Measurements from ENCODE around the gene UBASH3B.

The UBASH3B gene

GRCh38 chr11:122765487-122766131 lies 110.1 kb downstream of the UBASH3B start:
- no peak overlapping the region for H3K4me3 ChIP-seq (ENCODE audit: low read length)
- TF ChIP-seq ZNF274 (IDR thresholded peaks at IDR 0.05; ENCODE audit: low read depth, low read length), result no peak

GRCh38 chr11:122769126-122769780 lies 113.7 kb downstream of the UBASH3B start:
- no peak for TF ChIP-seq ZNF274 (IDR thresholded peaks at IDR 0.05; ENCODE audit: low read depth, low read length)
- H3K4me3 ChIP-seq (ENCODE audit: low read length), result no peak overlapping the region

DNA sequence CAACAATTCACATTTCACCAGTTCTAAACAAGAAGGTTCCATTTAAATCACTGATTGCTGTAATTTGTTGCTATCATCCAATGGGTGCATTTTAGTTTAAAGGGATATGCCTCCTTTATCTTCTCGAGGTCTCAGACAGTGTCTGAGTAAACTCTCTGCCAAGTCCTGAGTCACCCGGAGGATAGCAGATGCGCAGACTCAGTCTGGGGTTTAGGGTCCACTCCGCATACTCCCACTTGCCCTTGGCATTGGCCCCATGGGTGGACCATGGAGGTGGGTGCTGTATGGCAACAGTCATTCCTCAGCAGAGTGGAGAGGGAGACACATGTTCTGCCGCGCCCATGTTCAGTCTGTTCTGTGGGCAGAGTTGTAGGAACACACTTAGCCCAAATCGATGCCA lies 117.4 kb downstream of the UBASH3B start:
- TF ChIP-seq ZNF274 (IDR thresholded peaks at IDR 0.05; ENCODE audit: low read depth, low read length), result no peak
- H3K4me3 ChIP-seq (ENCODE audit: low read length), result no peak overlapping the region

GRCh38 chr11:122773781-122774266 lies 118.3 kb downstream of the UBASH3B start:
- no peak overlapping the region for H3K4me3 ChIP-seq (ENCODE audit: low read length)
- TF ChIP-seq ZNF274 (IDR thresholded peaks at IDR 0.05; ENCODE audit: low read depth, low read length), result no peak

DNA sequence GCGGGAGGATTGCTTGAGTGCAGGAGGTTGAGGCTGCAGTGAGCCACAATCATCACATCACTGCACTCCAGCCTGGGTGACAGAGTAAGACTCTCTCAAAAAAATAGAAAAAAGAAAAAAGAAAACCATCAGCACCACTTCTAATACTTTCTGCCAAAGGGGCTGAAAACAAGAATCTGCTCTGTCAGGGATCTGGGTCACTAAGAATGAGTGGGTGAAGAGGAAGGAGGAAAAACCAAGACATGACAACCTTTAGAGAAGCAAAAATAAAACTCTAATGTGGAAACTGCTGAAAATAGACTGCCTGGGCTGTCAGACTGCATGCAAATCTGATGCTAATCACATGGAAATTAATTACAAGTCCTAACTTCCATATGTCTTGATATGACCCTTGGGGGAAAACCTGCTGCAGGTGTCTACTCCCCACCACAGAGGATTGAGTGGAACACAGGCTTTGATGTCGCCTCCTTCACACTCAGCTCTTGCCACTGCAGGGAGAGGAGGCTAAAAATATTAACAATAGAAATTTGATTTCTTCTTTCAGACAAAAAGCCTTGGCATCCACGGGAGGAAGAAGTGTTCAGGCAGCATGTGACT lies 120.3 kb downstream of the UBASH3B start:
- TF ChIP-seq ZNF274 (IDR thresholded peaks at IDR 0.05; ENCODE audit: low read depth, low read length), result no peak
- no peak overlapping the region for H3K4me3 ChIP-seq (ENCODE audit: low read length)

- H3K4me3 ChIP-seq (ENCODE audit: low read length), result no peak overlapping the region
- no peak for TF ChIP-seq ZNF274 (IDR thresholded peaks at IDR 0.05; ENCODE audit: low read depth, low read length)
These were observed 121.0 kb downstream of the UBASH3B start for GRCh38 chr11:122776546-122776945.

GRCh38 chr11:122777343-122777742 lies 121.8 kb downstream of the UBASH3B start:
- no peak overlapping the region for H3K4me3 ChIP-seq (ENCODE audit: low read length)
- TF ChIP-seq ZNF274 (IDR thresholded peaks at IDR 0.05; ENCODE audit: low read depth, low read length), result no peak

DNA sequence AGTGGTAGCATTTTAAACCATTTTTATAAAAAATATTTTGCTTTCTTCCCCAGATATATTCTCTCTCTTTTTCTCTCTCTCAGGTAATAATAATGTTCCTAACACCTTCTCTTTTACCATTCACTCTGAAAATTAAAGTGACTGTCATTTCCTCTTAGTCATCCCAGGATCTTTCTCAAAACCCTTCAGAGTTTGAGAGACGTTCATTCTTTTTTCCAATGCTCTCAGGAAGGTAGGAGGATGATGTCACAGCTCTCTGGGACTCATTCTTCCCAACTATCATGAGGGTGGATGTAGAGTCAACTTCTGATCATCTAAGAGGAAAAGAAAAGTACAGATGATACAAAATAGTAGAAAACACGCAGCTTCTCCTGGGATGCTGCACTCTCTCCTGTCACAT lies 122.6 kb downstream of the UBASH3B start:
- H3K4me3 ChIP-seq (ENCODE audit: low read length), result no peak overlapping the region
- no peak for TF ChIP-seq ZNF274 (IDR thresholded peaks at IDR 0.05; ENCODE audit: low read depth, low read length)

- TF ChIP-seq ZNF274 (IDR thresholded peaks at IDR 0.05; ENCODE audit: low read depth, low read length), result no peak
- H3K4me3 ChIP-seq (ENCODE audit: low read length), result no peak overlapping the region
These were observed 123.6 kb downstream of the UBASH3B start for GRCh38 chr11:122779047-122779629.

GRCh38 chr11:122780296-122780949 lies 124.9 kb downstream of the UBASH3B start:
- H3K4me3 ChIP-seq (ENCODE audit: low read length), result no peak overlapping the region
- TF ChIP-seq ZNF274 (IDR thresholded peaks at IDR 0.05; ENCODE audit: low read depth, low read length), result no peak

- TF ChIP-seq ZNF274 (IDR thresholded peaks at IDR 0.05; ENCODE audit: low read depth, low read length), result no peak
- no peak overlapping the region for H3K4me3 ChIP-seq (ENCODE audit: low read length)
These were observed 126.1 kb downstream of the UBASH3B start for GRCh38 chr11:122781378-122782195.

DNA sequence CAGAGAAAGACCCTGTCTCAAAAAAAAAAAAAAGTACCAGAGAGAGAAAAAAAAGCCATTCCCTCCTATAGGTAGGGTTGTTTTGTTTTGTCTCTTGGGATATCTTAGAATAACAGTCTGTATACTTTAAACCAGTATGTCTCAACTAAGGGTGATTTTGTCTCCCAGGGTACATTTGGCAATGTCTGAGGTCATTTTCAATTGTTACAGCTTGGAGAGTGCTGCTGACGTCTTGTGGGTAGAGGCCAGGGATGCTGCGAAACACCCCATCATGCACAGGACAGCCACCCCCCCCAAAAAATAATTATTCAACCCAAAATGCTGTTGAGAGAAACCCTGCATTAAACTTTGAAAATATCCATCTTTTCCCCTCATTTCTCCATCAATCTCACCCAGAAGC lies 126.7 kb downstream of the UBASH3B start:
- no peak for TF ChIP-seq ZNF274 (IDR thresholded peaks at IDR 0.05; ENCODE audit: low read depth, low read length)
- H3K4me3 ChIP-seq (ENCODE audit: low read length), result no peak overlapping the region

GRCh38 chr11:122784325-122784955 lies 128.9 kb downstream of the UBASH3B start:
- H3K4me3 ChIP-seq (ENCODE audit: low read length), result no peak overlapping the region
- TF ChIP-seq ZNF274 (IDR thresholded peaks at IDR 0.05; ENCODE audit: low read depth, low read length), result no peak
